GM19452 (cell line): ENCODE data around the gene ALG5.

ENCODE experiments used
- ATAC-seq: cut with Tn5 transposase; IDR thresholded peaks from one replicate; pipeline ENCODE4 v1.9.1; 2021; ENCODE audit not compliant: unreplicated experiment

The ALG5 gene, protein sequence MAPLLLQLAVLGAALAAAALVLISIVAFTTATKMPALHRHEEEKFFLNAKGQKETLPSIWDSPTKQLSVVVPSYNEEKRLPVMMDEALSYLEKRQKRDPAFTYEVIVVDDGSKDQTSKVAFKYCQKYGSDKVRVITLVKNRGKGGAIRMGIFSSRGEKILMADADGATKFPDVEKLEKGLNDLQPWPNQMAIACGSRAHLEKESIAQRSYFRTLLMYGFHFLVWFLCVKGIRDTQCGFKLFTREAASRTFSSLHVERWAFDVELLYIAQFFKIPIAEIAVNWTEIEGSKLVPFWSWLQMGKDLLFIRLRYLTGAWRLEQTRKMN

DNA sequence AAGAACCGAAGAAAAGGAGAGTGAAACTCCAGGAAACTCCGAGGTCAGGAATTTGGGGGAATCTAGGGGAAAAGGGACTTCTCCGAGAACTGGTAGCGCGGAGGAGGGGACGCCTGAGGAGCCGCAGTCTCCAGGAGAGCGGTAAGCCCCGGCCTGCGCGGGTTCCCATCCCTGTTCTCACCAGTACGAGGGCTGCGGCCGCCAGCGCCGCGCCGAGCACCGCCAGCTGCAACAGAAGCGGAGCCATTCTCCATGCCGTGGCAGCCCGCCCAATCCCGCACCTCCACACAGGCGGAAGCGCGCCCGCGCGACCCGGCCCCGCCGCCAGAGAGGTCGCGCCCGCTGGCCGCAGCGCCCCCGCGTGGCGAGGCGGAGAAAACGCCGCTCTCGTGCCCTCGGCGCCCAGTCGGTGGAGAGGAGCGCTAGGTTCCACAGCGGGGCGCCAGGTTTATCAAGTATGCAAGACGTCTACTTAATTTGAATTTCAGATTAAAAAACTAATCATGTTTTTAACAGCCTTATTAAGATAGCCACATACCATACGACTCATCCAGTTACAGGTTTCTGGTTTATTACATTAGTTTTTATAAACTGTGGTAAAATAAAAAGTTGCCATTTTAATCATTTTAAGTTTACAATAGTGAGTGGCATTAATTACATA, at the start of gene ALG5:
TSS of gene ALG5 (minus strand) at position 287 of the 661 bp plus-strand sequence. CDS start at position 247, 40 bp downstream.
- peak; percentile 69 for ATAC-seq

DNA sequence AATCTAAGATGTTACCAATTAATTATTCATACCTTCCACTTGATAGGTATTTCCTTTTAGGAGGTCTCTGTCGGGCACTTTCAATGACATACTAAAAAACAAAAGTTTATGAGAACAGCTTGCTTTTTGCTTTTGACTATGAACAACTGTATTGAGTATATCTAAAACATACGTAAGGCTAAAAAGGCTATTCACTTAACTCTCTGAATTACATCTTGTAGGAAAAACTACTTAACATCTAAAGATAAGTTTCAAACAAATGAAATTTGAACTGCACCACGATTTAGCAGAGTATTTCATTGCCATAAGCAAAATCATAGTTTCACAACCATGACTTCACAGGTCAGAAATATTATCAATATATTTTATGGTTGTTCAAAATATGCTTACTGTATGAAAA, 48.7 kb upstream of the ALG5 start:
- no peak for ATAC-seq

DNA sequence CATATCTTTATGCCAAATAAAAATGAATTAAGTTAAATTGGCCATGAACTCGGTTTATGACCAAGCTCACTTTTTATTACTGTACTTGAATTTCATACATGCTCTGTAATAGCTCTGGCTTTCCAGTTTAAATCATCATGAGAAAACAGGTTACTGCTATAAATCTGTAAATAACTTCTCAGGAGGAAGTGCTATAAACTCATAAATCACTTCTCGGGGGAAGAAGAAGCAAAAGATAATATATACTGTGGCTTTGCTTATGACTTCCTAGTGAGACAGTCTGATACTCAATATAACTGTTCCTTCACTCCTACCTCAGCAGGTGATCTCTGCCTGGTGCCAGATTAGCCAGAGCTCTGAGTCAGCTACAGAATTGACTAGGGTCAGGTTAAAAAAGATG, 47.9 kb upstream of the ALG5 start:
- no peak for ATAC-seq

DNA sequence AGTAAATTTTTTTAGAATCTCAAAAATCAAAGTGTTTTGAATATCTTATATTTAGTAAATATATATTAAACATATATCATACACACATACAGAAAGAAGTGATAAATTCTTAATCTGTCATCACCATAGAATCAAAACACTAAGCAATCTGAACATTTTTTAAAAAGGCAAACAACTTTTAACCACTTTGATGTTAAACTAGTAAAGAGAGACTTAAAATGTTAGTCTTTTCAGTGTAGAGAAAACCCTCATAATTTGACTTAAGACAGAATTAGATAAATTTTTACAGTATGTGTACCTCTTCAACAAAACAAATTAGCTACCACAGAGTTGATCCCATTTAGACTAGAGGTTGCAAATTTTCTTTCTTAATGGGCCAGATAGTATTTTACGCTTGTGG, 46.9 kb upstream of the ALG5 start:
- ATAC-seq: no peak

DNA sequence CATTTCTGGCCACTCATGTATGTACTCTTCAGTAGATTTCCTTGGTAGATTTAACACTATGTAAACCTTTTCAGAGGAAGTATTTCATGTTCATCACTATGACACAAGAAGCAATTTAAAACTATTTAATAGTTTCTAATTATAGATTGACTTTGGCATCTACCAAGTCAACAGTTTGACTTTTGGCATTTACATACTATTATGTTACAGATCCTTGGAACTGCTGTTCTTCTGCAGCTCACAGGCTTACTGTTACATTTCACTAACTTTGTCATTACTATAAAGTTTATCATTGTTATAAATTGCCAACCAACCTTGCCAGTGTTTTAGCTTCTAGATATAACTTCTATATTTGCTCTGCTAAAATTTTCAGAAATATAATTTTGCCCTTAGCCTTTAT, 41.6 kb upstream of the ALG5 start:
- ATAC-seq: no peak

DNA sequence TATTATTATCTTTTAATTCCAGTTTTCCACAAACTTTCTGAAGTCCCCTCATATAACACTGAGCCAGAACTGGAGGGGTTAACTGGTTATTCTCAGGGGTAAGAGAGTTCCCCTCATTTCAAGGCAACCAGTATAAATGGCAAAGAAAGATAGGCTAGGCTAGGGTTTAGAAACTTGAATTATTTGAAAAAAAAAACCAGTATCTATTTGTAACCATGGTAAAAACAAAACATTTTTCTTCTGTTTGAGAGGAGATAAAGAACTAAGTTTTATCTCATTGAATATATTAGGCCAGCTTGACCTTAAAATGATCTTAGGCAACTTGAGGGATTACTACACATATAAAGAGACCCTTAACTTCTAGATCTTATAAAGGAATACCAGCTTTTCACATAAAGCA, 40.8 kb upstream of the ALG5 start:
- no peak for ATAC-seq

DNA sequence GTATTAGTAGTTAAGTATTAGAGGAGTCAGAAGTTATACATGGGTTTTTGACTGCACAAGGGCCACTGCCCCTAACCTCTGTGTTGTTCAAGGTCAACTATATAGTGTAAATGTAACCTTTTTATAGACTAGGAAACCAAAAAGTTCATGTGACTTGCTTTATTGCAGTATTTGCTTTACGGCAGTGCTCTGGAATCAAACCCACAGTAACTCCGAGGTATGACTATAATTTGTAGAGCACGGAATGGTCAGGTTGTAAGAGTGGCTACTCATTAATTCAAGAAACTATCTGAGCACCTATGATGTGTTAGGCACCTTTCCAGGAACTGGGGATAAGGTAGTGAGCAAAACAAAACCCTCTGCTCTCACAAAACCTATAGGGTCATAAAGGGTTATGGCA, 38.1 kb upstream of the ALG5 start:
- ATAC-seq: no peak

DNA sequence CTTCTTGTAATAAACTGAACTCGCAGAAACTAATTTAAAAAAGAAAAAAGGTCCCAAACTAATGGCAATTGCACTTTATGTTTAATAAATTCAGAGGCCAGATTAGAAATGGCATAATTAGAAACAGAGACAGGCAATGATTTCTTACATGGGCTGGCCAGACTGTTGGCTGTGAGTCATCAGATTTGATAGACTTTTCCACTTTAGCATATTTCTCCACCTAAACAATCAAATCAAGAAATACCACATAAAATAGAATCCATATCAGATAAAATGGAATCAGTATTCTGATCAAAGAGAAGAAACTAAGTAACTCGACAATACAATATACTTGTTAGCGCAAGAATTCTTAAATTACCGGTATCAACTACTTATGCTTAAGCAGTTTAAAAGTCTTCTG, 30.5 kb upstream of the ALG5 start:
- no peak for ATAC-seq

DNA sequence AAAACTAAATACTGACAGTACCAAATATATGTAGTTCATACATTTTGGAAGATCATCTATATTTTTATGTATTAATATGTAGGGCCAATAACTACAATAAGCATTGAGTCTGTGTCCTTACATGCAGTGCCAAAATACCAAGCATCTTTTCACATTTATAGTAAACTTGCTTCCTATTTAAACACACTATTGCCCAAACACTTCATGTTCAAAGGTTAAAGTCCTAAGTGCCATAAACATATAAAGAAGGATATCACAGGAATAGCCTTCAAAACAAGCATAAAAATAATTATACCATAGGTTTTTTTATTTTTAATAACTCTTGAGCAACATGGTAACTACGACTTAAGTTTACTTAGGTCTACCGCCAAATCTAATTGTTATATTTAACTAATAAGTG, 28.5 kb upstream of the ALG5 start:
- ATAC-seq: no peak

DNA sequence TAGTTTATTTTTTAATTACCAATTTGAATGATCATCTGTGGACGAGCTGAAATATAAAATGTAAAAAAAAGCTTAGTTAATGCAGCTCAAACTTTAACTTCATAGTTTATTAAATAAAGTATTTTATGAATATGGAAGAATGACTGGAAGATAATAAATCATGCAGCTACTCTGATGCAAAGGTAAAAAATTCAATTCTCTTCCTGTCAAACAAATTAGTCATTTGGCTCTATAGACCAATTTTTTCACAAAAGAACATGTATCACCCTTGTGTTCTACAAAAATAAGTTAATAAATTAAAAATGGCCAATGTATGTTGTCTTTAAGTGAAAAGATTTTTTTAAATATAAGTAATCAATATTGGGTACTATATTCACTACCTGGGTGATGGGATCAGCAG, 27.6 kb upstream of the ALG5 start:
- ATAC-seq: no peak

DNA sequence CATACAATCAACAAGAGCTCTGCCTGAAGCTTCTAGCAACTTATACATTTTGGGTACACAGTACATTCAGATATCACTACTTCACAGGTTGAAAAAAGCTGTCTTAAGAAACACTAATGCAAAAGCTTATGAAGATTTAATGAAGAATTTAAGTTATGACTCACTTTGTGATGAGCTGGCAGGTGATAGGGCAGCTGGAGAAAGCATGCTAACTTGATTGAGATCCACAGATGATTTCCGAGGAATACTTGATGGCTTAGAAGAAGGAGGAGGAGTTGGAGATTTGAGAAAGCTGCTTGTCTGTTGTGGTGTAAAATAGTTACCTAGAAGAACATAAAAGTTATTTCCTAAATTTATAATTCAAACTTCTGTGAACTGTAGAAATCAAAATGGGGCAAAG, 24.7 kb upstream of the ALG5 start:
- ATAC-seq: no peak

DNA sequence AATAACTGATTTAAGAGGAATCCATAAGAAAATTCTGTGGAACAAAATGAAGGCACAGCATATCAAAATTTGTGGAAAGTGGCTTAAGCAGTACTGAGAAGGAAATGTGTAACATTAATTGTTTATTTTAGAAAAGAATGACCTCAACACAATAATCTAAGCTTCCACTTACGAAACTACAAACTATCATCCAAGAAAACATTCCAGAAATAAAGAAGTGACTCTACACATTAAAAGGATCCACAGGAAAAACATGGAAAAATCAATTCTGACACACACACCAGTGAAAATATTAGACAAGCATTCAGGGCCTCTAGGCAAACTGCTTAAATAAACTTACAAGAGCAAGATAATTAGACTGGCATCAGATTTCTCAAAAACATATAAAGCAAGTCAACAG, 15.5 kb upstream of the ALG5 start:
- no peak for ATAC-seq

DNA sequence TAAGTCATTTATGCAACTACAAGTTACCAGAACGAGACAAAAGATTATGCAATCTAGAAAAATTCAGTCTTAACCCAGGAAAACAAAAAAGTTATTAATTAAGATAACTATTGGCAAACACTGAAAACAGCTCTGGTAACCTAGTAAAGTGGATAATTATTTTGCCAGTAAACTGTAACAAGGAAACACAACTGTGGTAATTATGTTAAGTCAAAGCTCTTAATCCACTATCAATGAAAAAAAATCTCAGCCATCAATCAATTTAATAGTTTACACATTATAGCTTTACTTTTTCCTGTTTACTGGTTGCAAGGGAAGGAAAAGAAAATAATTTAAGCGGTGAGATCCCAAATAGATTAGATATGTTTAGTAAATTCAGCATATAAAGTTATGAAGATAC, 12.6 kb upstream of the ALG5 start:
- no peak for ATAC-seq

DNA sequence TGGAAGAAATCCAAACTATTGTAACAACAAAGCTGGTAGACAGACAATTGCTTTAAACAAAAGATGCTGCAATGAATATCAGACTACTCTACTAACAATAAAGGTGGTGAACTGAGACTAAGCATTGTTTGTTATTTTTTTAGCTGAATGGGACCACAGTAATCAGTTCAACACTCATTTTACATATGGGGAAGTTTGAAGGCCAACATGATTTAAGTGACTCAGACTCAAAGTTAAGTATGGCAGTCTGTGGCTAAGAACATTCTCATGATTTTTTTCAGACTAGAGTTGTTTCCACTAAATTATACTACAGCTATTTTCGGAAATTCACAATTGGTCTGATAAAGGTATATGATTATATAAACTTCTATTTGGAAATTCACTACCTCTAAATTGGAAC, 11.9 kb upstream of the ALG5 start:
- ATAC-seq: no peak

DNA sequence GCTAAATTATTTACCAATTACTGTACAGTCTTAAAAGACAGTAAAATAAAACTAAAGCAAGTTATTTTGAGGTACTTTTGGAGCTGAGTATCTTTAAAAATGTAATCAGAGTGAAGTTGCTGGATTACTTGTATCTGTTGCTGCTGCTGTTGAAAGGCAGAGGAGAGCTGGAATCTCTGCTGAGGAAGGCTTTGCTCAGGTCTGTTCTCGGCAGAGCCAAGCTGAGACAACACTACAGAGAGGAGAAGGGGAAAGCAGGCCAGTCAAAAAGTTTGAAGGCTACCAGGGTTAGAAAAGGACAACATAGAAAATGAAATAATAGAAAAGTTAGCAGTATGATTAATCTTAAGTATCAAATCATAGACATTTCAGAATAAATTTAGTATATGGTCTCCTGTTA, 11.3 kb upstream of the ALG5 start:
- no peak for ATAC-seq

DNA sequence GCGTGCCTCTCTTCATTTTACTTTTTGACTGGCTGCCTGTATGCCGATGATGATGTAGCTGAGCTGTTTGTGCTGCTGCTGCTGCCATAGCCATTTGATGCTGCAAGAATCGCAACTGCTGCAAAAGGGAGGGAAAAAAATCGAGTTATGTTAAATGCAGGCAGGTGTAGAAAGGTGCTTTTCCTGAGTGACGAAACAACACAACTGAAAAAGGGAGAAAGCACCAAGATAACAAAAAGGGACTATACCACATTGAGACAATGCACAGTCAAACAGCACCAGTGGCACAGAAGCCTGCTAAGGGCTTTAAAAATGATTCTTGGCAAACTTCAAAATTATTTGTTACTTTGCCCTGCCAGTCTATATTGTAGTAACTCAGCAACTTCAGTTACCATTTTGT, 10.6 kb upstream of the ALG5 start:
- no peak for ATAC-seq

DNA sequence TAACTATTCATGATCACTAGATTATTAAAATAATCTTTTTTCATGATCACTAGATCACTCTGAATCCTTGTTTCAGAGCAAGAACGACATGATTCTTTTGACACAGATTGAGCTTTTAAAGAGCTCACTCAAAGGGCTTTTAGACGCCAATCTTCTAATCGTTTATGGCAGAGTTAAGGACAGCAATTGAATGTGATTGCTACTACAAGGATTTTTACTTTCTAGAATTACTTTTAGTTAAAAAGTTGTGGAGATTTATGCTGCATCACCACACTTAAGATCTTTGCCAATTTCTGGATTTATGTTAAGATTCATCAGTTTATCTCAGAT, 2.7 kb upstream of the ALG5 start:
- no peak for ATAC-seq

DNA sequence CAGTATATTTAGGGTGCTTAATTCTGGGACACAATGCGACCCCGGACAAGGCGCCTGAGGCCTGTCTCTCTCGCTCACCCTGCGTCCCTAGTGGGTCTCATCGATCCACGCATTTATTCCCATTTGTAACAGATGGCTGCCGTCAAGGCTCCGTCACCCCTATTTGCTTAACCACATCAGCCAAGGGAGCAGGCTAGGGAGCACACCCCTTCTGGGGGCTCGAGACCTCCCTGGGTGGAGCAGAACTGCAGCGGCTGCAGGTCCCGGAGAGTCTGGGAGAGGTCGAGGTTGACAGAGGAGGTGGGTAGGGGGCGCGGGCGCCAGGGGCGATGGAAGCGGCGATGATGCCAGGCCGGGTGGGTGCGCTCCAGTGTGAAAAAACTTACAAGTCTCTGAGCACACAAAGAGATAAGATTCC, 507 bp downstream of the ALG5 start:
- no peak for ATAC-seq

DNA sequence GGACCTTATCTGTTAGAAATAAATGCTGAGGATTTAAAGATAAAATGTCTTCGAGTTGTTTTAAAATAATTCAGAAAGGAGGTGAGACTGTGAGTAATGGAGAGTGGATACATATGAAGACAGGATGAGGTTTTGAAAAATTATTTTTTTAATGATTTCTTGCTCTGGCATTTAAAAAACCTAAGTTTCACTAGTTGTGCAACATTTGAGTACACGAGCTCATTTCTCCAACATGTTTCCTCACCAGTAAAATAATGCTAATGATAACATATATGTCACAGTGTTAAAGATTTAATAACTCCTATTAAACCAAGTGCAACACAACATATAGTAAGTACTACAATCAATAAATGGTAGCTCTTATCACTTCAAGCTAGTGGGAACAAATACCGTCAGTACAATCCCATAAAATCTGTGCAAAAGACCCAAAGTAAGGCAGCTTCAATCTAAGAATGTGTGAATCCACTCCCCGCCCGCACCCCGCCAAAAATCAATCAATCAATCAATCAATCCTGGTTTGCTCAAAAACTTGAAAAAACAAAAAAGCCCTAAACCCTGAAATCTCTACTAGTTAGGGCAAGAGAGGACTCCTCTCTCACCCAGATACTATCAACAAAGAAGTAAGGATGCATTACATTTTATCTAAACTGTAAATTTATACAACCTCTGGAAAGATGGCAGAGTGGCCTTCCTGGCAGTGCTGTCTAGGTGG, 1.3 kb downstream of the ALG5 start:
- no peak for ATAC-seq

DNA sequence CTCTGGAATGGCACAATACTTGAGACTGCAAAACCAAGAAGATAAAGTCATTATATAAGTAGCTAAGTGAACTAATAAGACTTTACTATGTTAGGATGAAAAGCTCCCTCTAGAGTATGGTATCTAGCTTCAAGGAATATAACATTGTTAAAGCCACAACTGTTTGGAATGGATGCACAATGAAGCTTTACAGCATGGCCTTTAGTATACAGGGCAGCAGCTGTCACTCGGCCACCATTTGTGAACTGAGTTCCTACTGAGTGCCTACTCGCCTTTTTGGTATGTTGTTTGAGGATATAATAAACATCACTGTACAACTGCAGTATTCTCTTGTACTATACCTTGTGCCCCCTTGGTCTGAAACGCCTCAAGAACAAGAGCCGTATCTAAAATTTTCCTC, 6.8 kb downstream of the ALG5 start:
- no peak for ATAC-seq

DNA sequence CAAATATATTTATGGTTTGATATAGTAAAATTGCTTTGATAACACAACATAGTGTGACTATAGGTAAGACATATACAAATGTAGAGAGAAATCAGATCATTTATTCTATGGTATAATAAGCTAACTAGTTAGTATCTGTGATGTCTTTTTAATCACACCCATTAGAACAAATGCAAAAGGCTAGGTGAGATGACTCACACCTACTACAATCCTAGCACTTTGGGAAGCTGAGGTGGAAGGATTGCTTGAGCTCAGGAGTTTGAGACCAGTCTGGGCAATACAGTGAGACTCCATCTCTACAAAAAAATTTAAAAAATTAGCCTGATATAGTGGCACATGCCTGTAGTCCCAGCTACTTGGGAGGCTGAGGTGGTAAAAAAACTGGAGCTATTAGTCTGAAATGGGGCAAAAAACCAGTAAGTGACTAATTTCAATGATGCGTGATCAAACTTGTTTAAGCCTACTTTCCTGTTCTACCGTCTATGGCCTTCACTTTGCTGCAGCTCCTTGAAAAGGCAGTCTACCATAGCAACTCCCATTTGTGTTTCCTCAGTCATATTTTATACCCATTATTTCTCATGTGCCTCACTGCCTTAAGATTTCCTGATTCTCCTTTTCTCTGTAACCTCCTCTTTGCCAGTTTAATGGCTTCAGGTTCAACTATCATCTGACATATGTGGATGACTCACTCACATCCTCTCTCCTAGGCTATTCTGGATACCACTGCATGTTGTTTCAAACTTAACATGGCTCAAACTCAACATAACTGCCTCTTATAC, 12.5 kb downstream of the ALG5 start:
- ATAC-seq: no peak
